K562 (cell line): ENCODE results near the gene GRB10. TPM values are rescaled to one million over a fixed set of nuclear protein-coding genes. Genes with fewer than 3 reads are reported as not detected.
A peak's percentile ranks its signal among the peaks of the same experiment; 100 is the strongest.

Experiments
- ATAC-seq: fragments of 200-7000 bp; cut with Tn5 transposase; 3 replicates; pipeline ENCODE4 v1.9.1; 2020; ENCODE audit warnings: moderate library complexity
- BruUV-seq: library from RNA; stranded (reverse); fragments of 400-500 nt; replicated peaks from 2 replicates; lab custom pipeline; 2021; lab: Mats Ljungman, UMichigan
- CTCF ChIA-PET: fragments of 300-600 bp; formaldehyde crosslinking; extraction: SDS; loops from one replicate; lab custom pipeline; 2021; ENCODE audit warnings: low intra/inter-chr PET ratio; lab: Yijun Ruan, JAX
- POLR2A ChIA-PET: fragments of 300-600, 350-650 bp; sonication (Branson Sonifier 250); formaldehyde crosslinking; extraction: SDS; loops from one replicate; lab custom pipeline; 2021; ENCODE audit warnings: antibody characterized with exemption, inconsistent platforms; lab: Yijun Ruan, JAX
- DNase-seq, 4 experiments: peaks; one replicate each; pipeline versions ENCODE4 v3.0.0 to v3.0.0-alpha.2; 2011 to 2018; ENCODE audit warnings: low spot score in 3 of 4, mixed read lengths in 3 of 4; ENCODE audit errors: extremely low read depth in 1 of 4
- FAIRE-seq: peaks from 2 replicates; lab custom pipeline; 2011; peaks lifted over from hg19 to GRCh38; lab: Jason Lieb, UNC
- H2AFZ ChIP-seq: 2 replicates; pipeline ENCODE4 v1.6.0; 2011; ENCODE audit warnings: low read depth, low read length, control low read depth, inconsistent platforms
- H3K27ac ChIP-seq: fragments of 200-600 bp; 3 replicates; pipeline ENCODE4 v1.8.0; 2011; ENCODE audit warnings: low read depth, mild to moderate bottlenecking, control low read depth, inconsistent platforms, low read length, moderate library complexity, mixed read lengths; ENCODE audit errors: extremely low read depth
- H3K27me3 ChIP-seq, 2 experiments: fragments of 300-600 bp in 1 of 2; 2 replicates in 1 of 2; 3 replicates in 1 of 2; pipeline versions ENCODE4 v1.6.0 to v1.8.0; 2011; ENCODE audit warnings: inconsistent platforms in 2 of 2, low read length in 2 of 2, mild to moderate bottlenecking in 1 of 2, mixed read lengths in 1 of 2, moderate library complexity in 1 of 2; ENCODE audit not compliant: control insufficient read depth in 2 of 2, insufficient read depth in 2 of 2
- H3K36me3 ChIP-seq: fragments of 300-600 bp; 3 replicates; pipeline ENCODE4 v1.8.0; 2011; ENCODE audit warnings: mild to moderate bottlenecking, low read length, inconsistent platforms; ENCODE audit not compliant: control insufficient read depth, insufficient read depth
- H3K4me1 ChIP-seq, 2 experiments: fragments of 200-600 bp in 1 of 2; replicated peaks in 1 of 2; 2 replicates in 1 of 2; 3 replicates in 1 of 2; pipeline versions ENCODE4 v1.5.1 to v1.8.0; 2011; ENCODE audit warnings: inconsistent platforms in 2 of 2, low read length in 2 of 2, mild to moderate bottlenecking in 1 of 2, mixed read lengths in 1 of 2, moderate library complexity in 1 of 2; ENCODE audit not compliant: control insufficient read depth in 2 of 2, insufficient read depth in 2 of 2
- H3K4me2 ChIP-seq: 2 replicates; pipeline ENCODE4 v1.6.1; 2011; ENCODE audit warnings: low read length, control low read depth, inconsistent platforms, mixed read lengths; ENCODE audit not compliant: insufficient read depth
- H3K4me3 ChIP-seq: fragments of 200-600 bp; sonication (generic), shearing (Covaris generic); 2 replicates; pipeline ENCODE4 v1.5.1; 2016; ENCODE audit warnings: control low read depth, inconsistent platforms
- H3K79me2 ChIP-seq: fragments of 200-600 bp; 3 replicates; pipeline ENCODE4 v1.8.0; 2011; ENCODE audit warnings: low read length, inconsistent platforms; ENCODE audit not compliant: control insufficient read depth, insufficient read depth
- H3K9ac ChIP-seq, 2 experiments: 2 replicates each; pipeline versions ENCODE4 v1.6.0 to v1.6.1; 2011; ENCODE audit warnings: low read depth in 2 of 2, low read length in 2 of 2, control low read depth in 1 of 2, inconsistent platforms in 1 of 2, mild to moderate bottlenecking in 1 of 2, mixed read lengths in 1 of 2; ENCODE audit not compliant: insufficient read depth in 1 of 2
- H3K9me1 ChIP-seq: one replicate; pipeline ENCODE4 v1.6.0; 2011; ENCODE audit warnings: inconsistent platforms, mild to moderate bottlenecking, low read length, moderate library complexity; ENCODE audit not compliant: control insufficient read depth, insufficient read depth
- H3K9me3 ChIP-seq: replicated peaks from 2 replicates; pipeline ENCODE4 v1.5.1; 2011; ENCODE audit warnings: low read depth, low read length, inconsistent platforms; ENCODE audit not compliant: control insufficient read depth, insufficient read depth
- H4K20me1 ChIP-seq: replicated peaks from 2 replicates; pipeline ENCODE4 v1.6.1; 2011; ENCODE audit warnings: low read length, inconsistent platforms, mixed read lengths; ENCODE audit not compliant: control insufficient read depth, insufficient read depth
- MGA ChIP-seq: fragments of 450-650 bp; IDR thresholded peaks from 2 replicates; pipeline ENCODE4 v1.6.1; 2016; ENCODE audit warnings: mild to moderate bottlenecking, moderate library complexity
- ZNF24 ChIP-seq: fragments of 450-650 bp; IDR thresholded peaks from 2 replicates; pipeline ENCODE4 v1.6.1; 2016
- WGBS: fragments of 100-300 bp; shearing (Covaris generic); methylation state at CpG from one replicate; pipeline ENCODE4 v1.1.6; 2016; ENCODE audit warnings: low coverage, mixed read lengths; ENCODE audit not compliant: insufficient coverage; ENCODE audit errors: missing lambda C conversion rate; 5-methylcytosine and 5-hydroxymethylcytosine counted together
- in situ Hi-C: fragments of 300-500 bp; cut with MboI; formaldehyde crosslinking; loops from 4 replicates; pipeline ENCODE4 v1.15.0; 2018; ENCODE audit warnings: inconsistent platforms, mixed read lengths
- intact Hi-C: fragments of 100-400 bp; cut with micrococcal nuclease; formaldehyde crosslinking; loops from 2 replicates; pipeline ENCODE4 v1.14.2; 2022
- polyA plus RNA-seq, 8 experiments: library from polyadenylated mRNA; depleted of rRNA in 4 of 8; stranded (reverse) in 5 of 8; unstranded in 3 of 8; fragments of >200 nt; fragmentation: Nextera tagmentation in 2 of 8; fragmentation: Illumina TruSeq in 1 of 8; extraction: Ambion mirVana in 2 of 8; extraction: Trizol in 1 of 8; gene quantifications; 2 replicates each; pipeline versions ENCODE4 v1.2.1 to v1.2.3, GENCODE V29; 2011 to 2014; ENCODE audit warnings: inconsistent platforms in 1 of 8, missing spikeins in 1 of 8
- total RNA-seq, 7 experiments: library from RNA; depleted of rRNA in 6 of 7; stranded (reverse); fragments of >200 nt in 6 of 7; fragmentation: Illumina TruSeq in 2 of 7; extraction: Trizol in 2 of 7; gene quantifications; 2 replicates each; pipeline versions ENCODE4 v1.2.1 to v1.2.3, GENCODE V29; 2011 to 2021; ENCODE audit warnings: low replicate concordance in 1 of 7

Gene GRB10
- total and polyA plus RNA-seq, 9 of the 15 experiments (the other 6 are each of a cell fraction or from before 2014, with no cell fraction given): 8.9 to 88.5 (median 40.7) TPM

- intact Hi-C loops: no loop called here
Measured at GRCh38 chr7:50795831-50796230, 13.1 kb upstream of the GRB10 start.

More at GRCh38 chr7:50795831-50796230, 13.1 kb upstream of the GRB10 start:
- TF ChIP-seq MGA: 0 out of 2 replicates have a peak, but pooled peaks have one; percentile 22
- no peak for TF ChIP-seq ZNF24
- H3K27ac ChIP-seq: no peak overlapping the region
- H3K79me2 ChIP-seq: peaks cover 20% of the 10 kb centered on the region
- H3K9ac ChIP-seq: no peak overlapping the region
- H3K36me3 ChIP-seq: peaks cover 5% of the 10 kb centered on the region; the same call in 1 of the 3 replicates
- no peaks in the 10 kb centered on the region; the same call in 1 of the 2 replicates for H4K20me1 ChIP-seq
- no peaks in the 10 kb centered on the region for H3K9me3 ChIP-seq
- DNase-seq: no peak
- no peak for ATAC-seq
- peak overlapping the region; percentile 20; the same call in 1 of the 2 replicates for H2AFZ ChIP-seq
- no peak overlapping the region for H3K4me2 ChIP-seq
- POLR2A ChIA-PET: interaction anchor here (0.5 to 0.6 kb wide), 2 partner anchors 472 to 1041 kb away, joined by 3 read pairs; no protein-coding TSS in a partner anchor
- no TSS peak for BruUV-seq
- FAIRE-seq: no peak
- no peaks in the 10 kb centered on the region for H3K9me1 ChIP-seq
- no peak overlapping the region for H3K4me3 ChIP-seq
- CTCF ChIA-PET: no interaction called here
- 71% methylated on average over 5 of the region's 5 CpGs for WGBS
- in situ Hi-C loops: no loop called here
- peaks cover 8 to 11% of the 10 kb centered on the region in 2 experiments; a peak in 3 of 5 replicates for H3K27me3 ChIP-seq
- peaks cover 14 to 17% of the 10 kb centered on the region in 2 experiments; a peak in 4 of 5 replicates for H3K4me1 ChIP-seq
